Measurements from ENCODE around the gene ZBTB7B. TPM values are rescaled to one million over a fixed set of nuclear protein-coding genes. Genes with fewer than 3 reads are reported as not detected.

The ZBTB7B gene
- total and polyA plus RNA-seq, 9 of the 15 experiments (the other 6 are each of a cell fraction or from before 2014, with no cell fraction given): 0.04 to 46.5 (median 15.2) TPM

DNA sequence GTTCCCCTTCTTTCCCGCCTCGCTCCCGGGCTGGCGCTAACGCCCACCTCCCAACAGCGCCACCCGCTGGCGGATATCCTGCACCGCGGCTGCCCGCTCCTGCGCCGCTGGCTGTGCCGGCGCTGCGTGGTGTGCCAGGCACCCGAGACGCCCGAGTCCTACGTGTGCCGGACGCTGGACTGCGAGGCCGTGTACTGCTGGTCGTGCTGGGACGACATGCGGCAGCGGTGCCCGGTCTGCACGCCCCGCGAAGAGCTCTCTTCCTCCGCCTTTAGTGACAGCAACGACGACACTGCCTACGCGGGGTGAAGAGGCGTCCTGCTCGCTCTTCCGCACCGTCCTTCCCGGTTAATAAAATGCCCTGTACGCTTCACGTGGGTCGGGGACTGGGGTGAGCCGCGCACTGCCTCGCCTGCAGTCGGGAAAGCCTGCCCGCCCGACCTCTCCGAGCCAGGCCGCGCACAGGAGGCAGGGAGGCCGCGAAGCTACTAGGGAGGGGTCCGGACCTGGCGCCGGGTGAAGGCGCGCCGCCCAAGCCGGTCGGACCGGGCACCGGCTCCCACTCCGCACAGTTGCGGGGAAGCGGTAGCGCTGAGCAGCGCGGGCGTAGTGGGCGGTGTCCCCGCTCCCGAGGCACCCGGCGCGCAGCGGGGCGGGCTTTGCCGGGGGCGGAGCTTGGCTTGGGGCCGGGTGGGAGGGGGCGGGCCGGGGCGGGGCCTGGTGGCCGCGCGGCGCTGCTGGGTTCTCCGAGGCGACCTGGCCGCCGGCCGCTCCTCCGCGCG, 48.1 kb downstream of the ZBTB7B start, which contains the start of gene ADAM15 (continued):
- TF ChIP-seq, protein P1, sequence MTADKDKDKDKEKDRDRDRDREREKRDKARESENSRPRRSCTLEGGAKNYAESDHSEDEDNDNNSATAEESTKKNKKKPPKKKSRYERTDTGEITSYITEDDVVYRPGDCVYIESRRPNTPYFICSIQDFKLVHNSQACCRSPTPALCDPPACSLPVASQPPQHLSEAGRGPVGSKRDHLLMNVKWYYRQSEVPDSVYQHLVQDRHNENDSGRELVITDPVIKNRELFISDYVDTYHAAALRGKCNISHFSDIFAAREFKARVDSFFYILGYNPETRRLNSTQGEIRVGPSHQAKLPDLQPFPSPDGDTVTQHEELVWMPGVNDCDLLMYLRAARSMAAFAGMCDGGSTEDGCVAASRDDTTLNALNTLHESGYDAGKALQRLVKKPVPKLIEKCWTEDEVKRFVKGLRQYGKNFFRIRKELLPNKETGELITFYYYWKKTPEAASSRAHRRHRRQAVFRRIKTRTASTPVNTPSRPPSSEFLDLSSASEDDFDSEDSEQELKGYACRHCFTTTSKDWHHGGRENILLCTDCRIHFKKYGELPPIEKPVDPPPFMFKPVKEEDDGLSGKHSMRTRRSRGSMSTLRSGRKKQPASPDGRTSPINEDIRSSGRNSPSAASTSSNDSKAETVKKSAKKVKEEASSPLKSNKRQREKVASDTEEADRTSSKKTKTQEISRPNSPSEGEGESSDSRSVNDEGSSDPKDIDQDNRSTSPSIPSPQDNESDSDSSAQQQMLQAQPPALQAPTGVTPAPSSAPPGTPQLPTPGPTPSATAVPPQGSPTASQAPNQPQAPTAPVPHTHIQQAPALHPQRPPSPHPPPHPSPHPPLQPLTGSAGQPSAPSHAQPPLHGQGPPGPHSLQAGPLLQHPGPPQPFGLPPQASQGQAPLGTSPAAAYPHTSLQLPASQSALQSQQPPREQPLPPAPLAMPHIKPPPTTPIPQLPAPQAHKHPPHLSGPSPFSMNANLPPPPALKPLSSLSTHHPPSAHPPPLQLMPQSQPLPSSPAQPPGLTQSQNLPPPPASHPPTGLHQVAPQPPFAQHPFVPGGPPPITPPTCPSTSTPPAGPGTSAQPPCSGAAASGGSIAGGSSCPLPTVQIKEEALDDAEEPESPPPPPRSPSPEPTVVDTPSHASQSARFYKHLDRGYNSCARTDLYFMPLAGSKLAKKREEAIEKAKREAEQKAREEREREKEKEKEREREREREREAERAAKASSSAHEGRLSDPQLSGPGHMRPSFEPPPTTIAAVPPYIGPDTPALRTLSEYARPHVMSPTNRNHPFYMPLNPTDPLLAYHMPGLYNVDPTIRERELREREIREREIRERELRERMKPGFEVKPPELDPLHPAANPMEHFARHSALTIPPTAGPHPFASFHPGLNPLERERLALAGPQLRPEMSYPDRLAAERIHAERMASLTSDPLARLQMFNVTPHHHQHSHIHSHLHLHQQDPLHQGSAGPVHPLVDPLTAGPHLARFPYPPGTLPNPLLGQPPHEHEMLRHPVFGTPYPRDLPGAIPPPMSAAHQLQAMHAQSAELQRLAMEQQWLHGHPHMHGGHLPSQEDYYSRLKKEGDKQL (CRISPR knock-in tag; IDR thresholded peaks at IDR 0.05; ENCODE audit: borderline replicate concordance): no peak
- TF ChIP-seq, protein P2, sequence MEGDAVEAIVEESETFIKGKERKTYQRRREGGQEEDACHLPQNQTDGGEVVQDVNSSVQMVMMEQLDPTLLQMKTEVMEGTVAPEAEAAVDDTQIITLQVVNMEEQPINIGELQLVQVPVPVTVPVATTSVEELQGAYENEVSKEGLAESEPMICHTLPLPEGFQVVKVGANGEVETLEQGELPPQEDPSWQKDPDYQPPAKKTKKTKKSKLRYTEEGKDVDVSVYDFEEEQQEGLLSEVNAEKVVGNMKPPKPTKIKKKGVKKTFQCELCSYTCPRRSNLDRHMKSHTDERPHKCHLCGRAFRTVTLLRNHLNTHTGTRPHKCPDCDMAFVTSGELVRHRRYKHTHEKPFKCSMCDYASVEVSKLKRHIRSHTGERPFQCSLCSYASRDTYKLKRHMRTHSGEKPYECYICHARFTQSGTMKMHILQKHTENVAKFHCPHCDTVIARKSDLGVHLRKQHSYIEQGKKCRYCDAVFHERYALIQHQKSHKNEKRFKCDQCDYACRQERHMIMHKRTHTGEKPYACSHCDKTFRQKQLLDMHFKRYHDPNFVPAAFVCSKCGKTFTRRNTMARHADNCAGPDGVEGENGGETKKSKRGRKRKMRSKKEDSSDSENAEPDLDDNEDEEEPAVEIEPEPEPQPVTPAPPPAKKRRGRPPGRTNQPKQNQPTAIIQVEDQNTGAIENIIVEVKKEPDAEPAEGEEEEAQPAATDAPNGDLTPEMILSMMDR (IDR thresholded peaks at IDR 0.05 in 2 of 3, conservative IDR thresholded peaks at IDR 0.05 in 1 of 3; ENCODE audit: insufficient read depth in 2 of 3, low read depth in 1 of 3, low read length in 3 of 3): peak; percentile 93 to 95 (median 95)
- TF ChIP-seq SMARCE1 (IDR thresholded peaks at IDR 0.05): peak; percentile 76
- TF ChIP-seq CC2D1A (IDR thresholded peaks at IDR 0.05): no peak
- TF ChIP-seq GTF2E2 (tag; IDR thresholded peaks at IDR 0.05): no peak; the same call in 1 of the 2 replicates
- no peak for TF ChIP-seq NCOR1 (IDR thresholded peaks at IDR 0.05)
- TF ChIP-seq CBX1 (IDR thresholded peaks at IDR 0.05; ENCODE audit: low read depth): peak; percentile 55; the same call in 1 of the 2 replicates
- TF ChIP-seq SIX5 (IDR thresholded peaks at IDR 0.05; ENCODE audit: borderline replicate concordance in 1 of 2, insufficient read depth in 1 of 2, low read depth in 1 of 2, low read length in 2 of 2): no peak
- TF ChIP-seq, protein P3, sequence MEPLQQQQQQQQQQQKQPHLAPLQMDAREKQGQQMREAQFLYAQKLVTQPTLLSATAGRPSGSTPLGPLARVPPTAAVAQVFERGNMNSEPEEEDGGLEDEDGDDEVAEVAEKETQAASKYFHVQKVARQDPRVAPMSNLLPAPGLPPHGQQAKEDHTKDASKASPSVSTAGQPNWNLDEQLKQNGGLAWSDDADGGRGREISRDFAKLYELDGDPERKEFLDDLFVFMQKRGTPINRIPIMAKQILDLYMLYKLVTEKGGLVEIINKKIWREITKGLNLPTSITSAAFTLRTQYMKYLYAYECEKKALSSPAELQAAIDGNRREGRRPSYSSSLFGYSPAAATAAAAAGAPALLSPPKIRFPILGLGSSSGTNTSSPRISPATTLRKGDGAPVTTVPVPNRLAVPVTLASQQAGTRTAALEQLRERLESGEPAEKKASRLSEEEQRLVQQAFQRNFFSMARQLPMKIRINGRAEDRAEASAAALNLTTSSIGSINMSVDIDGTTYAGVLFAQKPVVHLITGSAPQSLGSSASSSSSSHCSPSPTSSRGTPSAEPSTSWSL (CRISPR knock-in tag; IDR thresholded peaks at IDR 0.05; ENCODE audit: borderline replicate concordance): no peak
- no peak for TF ChIP-seq ZNF124 (CRISPR knock-in tag; IDR thresholded peaks at IDR 0.05)
- TF ChIP-seq FOXM1 (IDR thresholded peaks at IDR 0.05; ENCODE audit: low read depth): no peak
- TF ChIP-seq FOXM1 (CRISPR knock-in tag; IDR thresholded peaks at IDR 0.05; ENCODE audit: low read depth): peak; percentile 92
- no peak for TF ChIP-seq MCM2 (IDR thresholded peaks at IDR 0.05; ENCODE audit: low read depth)
- no peak for TF ChIP-seq RBM17 (IDR thresholded peaks at IDR 0.05; ENCODE audit: borderline replicate concordance, low read depth, low read length)
- TF ChIP-seq ZNF41 (CRISPR knock-in tag; conservative IDR thresholded peaks at IDR 0.05): 0 out of 2 replicates have a peak, but pooled peaks have one; percentile 47
- no peak for TF ChIP-seq ZNF224 (CRISPR knock-in tag; IDR thresholded peaks at IDR 0.05)
- TF ChIP-seq ZNF436 (CRISPR knock-in tag; IDR thresholded peaks at IDR 0.05): no peak
- TF ChIP-seq ZNF316 (IDR thresholded peaks at IDR 0.05): no peak
- TF ChIP-seq RFX7 (CRISPR knock-in tag; IDR thresholded peaks at IDR 0.05): no peak

All from K562 (cell line).